ENCODE results near the gene RRAD.

The RRAD gene

DNA sequence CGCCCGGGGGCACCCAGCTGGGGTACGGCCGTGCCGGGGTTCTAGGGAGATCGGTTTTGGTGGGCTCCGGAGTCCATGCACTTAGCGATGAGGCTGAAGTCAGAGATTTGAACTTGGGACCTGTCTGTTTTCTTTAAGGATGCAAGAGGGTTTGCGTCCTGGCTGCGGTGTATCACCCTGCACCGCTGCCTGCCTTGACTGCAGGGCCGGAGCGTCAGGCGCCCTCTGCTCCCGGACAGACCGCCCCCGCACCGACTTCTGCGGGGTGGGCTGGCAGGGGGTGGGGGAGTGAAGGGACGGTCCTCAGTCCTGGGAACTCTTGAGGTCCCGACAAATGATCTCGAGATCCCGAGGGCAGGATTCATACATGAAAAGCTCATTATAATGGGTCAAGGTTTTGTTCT is 44.3 kb downstream of the RRAD start:
- Histone ChIP-seq H3K9me3 (replicated peaks; ENCODE audit: low read length) (no peaks in the 10 kb centered on the region), H3K27me3 (ENCODE audit: control insufficient read depth, insufficient read depth, low read length) (no peaks in the 10 kb centered on the region), H3K9ac (ENCODE audit: low read depth, low read length) (peak overlapping the region; percentile 82), H3K36me3 (ENCODE audit: insufficient read depth, low read length) (peaks cover 20% of the 10 kb centered on the region), H3K4me2 (ENCODE audit: low read length) (peak overlapping the region; percentile 99), H3K4me3 (ENCODE audit: low read length) (peak overlapping the region; percentile 93), H3K4me1 (ENCODE audit: control insufficient read depth, insufficient read depth, low read length) (peaks cover 15% of the 10 kb centered on the region)

DNA sequence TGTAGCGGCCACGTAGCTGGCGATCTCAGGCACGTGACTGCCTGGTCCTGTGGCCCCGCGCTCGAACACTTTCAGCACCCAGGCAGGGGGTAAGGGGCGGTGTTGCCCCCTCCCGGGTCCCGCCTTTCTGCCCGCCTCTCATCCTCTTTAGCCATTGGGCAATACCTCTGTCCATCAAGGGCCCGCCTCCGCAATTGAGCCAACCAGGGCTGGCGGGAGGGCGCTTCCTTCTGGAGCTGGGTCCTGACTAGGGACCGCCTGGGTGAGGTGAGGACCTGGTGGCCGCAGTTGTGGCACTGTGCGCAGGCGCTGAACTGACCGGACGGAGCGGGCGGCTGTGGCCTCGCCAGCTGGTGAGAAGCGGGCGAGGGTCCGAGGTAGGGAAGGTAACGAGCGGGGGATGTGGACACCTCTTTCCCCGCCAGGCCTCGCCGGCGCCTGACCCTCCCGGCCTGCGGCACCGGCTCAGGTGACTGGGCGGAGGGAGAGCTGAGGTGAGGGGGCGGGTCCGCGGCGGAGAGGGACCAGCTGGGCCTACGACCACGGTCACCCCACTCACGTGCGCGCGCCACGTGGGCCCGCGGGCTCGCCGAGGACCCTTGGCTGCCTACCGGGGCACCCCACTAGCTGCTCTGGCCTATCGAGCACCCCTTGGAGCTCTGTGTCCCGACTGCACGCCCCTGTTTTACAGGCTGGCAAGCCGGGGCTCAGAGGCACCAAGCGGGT is 44.9 kb downstream of the RRAD start, which contains the start of gene PDP2:
PDP2 (plus strand) TSS at position 228 of the 726 bp plus-strand sequence. CDS start 3,770 bp downstream, outside the sequence.
- Histone ChIP-seq H3K4me3 (ENCODE audit: low read length) (peak within 1 kb of the TSS; percentile 93), H3K9ac (ENCODE audit: low read depth, low read length) (peak within 1 kb of the TSS; percentile 82), H3K9me3 (replicated peaks; ENCODE audit: low read length) (no peaks in the 10 kb centered on the region), H3K4me1 (ENCODE audit: control insufficient read depth, insufficient read depth, low read length) (peaks cover 18% of the 10 kb centered on the region), H3K36me3 (ENCODE audit: insufficient read depth, low read length) (peaks cover 14% of the 10 kb centered on the region), H3K4me2 (ENCODE audit: low read length) (peak within 1 kb of the TSS; percentile 99), H3K27me3 (ENCODE audit: control insufficient read depth, insufficient read depth, low read length) (no peaks in the 10 kb centered on the region)

DNA sequence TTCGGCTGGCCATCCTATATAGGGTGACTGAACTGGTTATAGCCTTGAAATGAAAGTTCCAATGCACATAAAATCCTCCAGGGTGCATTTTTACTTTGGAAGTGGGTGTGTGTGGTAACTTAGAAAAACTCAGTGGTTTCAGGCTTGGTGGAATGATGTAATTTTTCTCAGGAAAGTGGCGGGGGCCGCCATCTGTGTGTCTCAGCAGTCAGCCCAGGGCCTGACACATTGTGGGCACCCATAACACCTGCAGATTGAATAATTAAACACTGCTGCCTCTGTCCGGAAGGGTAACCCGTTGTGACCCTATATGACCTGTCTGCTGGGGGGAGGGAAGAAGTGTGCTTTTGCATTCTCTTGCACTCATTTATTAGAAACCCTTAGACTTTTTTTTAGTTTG is 47.3 kb downstream of the RRAD start:
- Histone ChIP-seq H3K4me3 (ENCODE audit: low read length) (no peak overlapping the region), H3K27me3 (ENCODE audit: control insufficient read depth, insufficient read depth, low read length) (no peaks in the 10 kb centered on the region), H3K36me3 (ENCODE audit: insufficient read depth, low read length) (no peaks in the 10 kb centered on the region), H3K9me3 (replicated peaks; ENCODE audit: low read length) (no peaks in the 10 kb centered on the region), H3K9ac (ENCODE audit: low read depth, low read length) (no peak overlapping the region), H3K4me2 (ENCODE audit: low read length) (no peak overlapping the region), H3K4me1 (ENCODE audit: control insufficient read depth, insufficient read depth, low read length) (peaks cover 33% of the 10 kb centered on the region)

DNA sequence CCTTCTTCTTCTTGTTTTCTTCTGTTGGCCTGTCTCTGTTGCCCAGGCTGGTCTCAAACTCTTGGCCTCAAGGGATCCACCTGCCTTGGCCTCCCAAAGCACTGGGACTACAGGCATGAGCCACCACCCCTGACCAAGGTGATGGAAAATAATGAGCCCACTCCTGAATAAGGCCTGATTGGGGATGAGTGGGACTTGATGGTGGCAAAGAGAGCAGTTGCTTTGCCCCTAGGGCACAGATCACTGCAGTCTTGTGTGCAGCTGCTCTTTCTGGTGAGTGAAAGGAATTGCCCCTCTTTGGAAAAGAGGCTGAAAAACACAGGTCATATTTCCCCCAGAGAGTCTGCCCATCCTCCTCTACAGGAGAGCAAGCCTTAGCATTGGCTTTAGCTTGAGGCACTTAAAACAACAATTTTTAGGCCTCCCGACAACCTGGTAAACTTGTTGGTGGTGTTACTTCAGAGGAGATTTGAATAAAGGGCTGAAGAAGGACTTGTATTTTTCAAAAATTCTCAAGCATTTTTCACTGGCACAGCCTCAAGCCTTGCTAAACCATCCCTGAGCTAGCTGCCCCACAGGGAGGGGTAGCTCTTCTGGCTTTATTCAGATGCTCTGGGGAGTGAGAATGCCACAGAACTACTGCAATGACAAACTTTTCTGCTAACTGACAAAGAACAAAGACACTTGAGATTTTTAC is 51.1 kb downstream of the RRAD start:
- Histone ChIP-seq H3K4me3 (ENCODE audit: low read length) (no peak overlapping the region), H3K4me2 (ENCODE audit: low read length) (peak overlapping the region; percentile 50), H3K27me3 (ENCODE audit: control insufficient read depth, insufficient read depth, low read length) (no peaks in the 10 kb centered on the region), H3K4me1 (ENCODE audit: control insufficient read depth, insufficient read depth, low read length) (peaks cover 32% of the 10 kb centered on the region), H3K9me3 (replicated peaks; ENCODE audit: low read length) (no peaks in the 10 kb centered on the region), H3K36me3 (ENCODE audit: insufficient read depth, low read length) (no peaks in the 10 kb centered on the region), H3K9ac (ENCODE audit: low read depth, low read length) (peak overlapping the region; percentile 10)

DNA sequence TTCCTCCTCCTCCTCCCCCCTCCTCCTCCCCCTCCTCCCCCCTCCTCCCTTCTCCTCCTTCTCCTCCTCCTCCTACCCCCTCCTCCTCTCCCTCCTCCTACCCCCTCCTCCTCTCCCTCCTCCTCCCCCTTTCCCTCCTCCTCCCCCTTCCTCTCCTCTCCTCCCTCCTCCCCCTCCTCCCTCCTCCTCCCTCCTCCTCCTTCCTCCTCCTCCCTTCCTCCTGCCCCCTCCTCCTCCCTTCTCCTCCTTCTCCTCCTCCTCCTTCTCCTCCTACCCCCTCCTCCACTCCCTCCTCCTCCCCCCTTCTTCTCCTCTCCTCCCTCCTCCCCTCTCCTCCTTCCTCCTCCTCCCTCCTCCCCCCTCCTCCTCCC is 51.7 kb downstream of the RRAD start:
- no peaks in the 10 kb centered on the region for H3K36me3 ChIP-seq (ENCODE audit: insufficient read depth, low read length)
- H3K9me3 ChIP-seq (replicated peaks; ENCODE audit: low read length): no peaks in the 10 kb centered on the region
- no peak overlapping the region for H3K9ac ChIP-seq (ENCODE audit: low read depth, low read length)
- peaks cover 32% of the 10 kb centered on the region for H3K4me1 ChIP-seq (ENCODE audit: control insufficient read depth, insufficient read depth, low read length)
- H3K4me2 ChIP-seq (ENCODE audit: low read length): no peak overlapping the region
- no peaks in the 10 kb centered on the region for H3K27me3 ChIP-seq (ENCODE audit: control insufficient read depth, insufficient read depth, low read length)
- no peak overlapping the region for H3K4me3 ChIP-seq (ENCODE audit: low read length)

DNA sequence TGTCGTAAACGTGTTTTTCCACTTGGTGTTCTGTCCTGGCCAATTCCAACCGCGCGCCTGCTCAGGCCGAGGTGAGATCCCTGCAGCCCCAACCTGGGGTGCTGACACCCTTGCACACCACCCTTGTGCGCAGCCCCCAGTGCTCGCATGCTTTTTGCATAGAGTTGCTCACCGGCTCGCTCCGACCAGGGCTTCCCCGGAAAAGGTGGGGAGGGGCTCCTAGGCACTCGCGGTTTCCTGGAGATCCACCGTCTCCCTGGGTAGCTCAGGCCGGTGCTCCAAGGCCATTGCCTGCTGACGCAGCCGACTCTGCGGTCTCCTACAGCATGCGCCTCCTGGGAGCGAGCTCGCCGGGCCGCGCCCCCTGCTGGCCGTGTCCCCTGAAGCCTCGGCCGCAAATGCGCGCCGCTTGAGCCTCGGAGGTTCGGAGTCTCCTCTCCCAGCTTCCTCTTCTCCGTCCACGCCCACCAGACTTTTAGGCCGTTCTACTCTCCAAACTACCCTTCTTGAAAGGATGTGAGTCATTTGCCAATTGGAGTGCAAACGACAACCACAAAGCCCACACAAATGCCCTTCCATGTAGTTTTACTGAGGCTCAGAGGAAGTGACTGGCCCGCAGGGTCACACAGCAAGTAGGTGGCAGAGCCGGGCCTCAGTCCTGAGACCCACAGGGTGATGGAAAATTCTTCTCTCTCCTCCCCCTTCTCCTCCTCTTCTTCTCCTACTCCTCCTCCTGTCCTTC is 52.2 kb downstream of the RRAD start:
- Histone ChIP-seq H3K4me3 (ENCODE audit: low read length) (peak overlapping the region; percentile 71), H3K27me3 (ENCODE audit: control insufficient read depth, insufficient read depth, low read length) (no peaks in the 10 kb centered on the region), H3K4me2 (ENCODE audit: low read length) (peak overlapping the region; percentile 93), H3K36me3 (ENCODE audit: insufficient read depth, low read length) (no peaks in the 10 kb centered on the region), H3K9ac (ENCODE audit: low read depth, low read length) (peak overlapping the region; percentile 54), H3K9me3 (replicated peaks; ENCODE audit: low read length) (no peaks in the 10 kb centered on the region), H3K4me1 (ENCODE audit: control insufficient read depth, insufficient read depth, low read length) (peaks cover 30% of the 10 kb centered on the region)

DNA sequence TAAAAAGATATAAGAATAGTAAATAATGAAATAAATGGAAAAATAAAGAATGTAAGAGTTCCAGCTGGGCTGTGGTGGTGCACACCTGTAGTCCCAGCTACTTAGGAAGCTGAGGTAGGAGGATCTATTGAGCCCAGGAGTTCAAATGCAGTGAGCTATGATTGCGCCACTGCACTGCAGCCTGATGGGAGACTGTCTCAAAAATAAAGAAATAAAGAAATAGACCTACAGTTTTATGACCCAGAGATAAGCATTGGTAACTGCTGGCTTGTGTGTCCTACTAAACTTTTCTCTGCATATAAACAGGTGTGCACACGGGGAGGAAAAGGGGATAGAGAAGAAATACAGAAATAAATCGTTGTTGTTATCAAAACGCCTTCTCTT is 52.8 kb downstream of the RRAD start:
- H3K36me3 ChIP-seq (ENCODE audit: insufficient read depth, low read length): no peaks in the 10 kb centered on the region
- H3K9me3 ChIP-seq (replicated peaks; ENCODE audit: low read length): no peaks in the 10 kb centered on the region
- H3K9ac ChIP-seq (ENCODE audit: low read depth, low read length): peak overlapping the region; percentile 54
- no peaks in the 10 kb centered on the region for H3K27me3 ChIP-seq (ENCODE audit: control insufficient read depth, insufficient read depth, low read length)
- peaks cover 28% of the 10 kb centered on the region for H3K4me1 ChIP-seq (ENCODE audit: control insufficient read depth, insufficient read depth, low read length)
- H3K4me2 ChIP-seq (ENCODE audit: low read length): peak overlapping the region; percentile 93
- peak overlapping the region; percentile 71 for H3K4me3 ChIP-seq (ENCODE audit: low read length)

DNA sequence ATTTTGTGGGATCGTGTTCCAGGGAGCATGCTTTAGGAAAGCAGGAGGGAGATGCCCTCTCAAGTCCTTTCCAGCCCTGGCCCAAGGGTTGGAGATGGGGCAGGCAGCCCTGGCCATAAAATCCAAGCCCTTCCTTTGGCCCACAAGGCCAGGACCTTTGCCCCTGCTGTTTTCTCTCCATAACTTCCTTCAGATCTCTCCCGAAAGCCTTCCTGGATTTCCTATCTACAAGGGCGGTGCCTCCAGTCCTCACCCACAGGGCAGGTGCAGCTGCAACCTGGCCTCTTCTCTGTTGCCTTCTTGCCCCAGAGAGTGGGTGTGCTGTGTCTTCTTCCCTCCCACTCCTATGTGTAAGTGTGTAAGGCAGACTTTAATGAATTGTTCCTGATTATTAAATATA is 53.5 kb downstream of the RRAD start:
- H3K36me3 ChIP-seq (ENCODE audit: insufficient read depth, low read length): no peaks in the 10 kb centered on the region
- no peaks in the 10 kb centered on the region for H3K27me3 ChIP-seq (ENCODE audit: control insufficient read depth, insufficient read depth, low read length)
- H3K4me2 ChIP-seq (ENCODE audit: low read length): no peak overlapping the region
- no peaks in the 10 kb centered on the region for H3K9me3 ChIP-seq (replicated peaks; ENCODE audit: low read length)
- peaks cover 28% of the 10 kb centered on the region for H3K4me1 ChIP-seq (ENCODE audit: control insufficient read depth, insufficient read depth, low read length)
- no peak overlapping the region for H3K9ac ChIP-seq (ENCODE audit: low read depth, low read length)
- H3K4me3 ChIP-seq (ENCODE audit: low read length): no peak overlapping the region

Measured in skeletal muscle satellite cell (primary cell).